B cell (primary cell): ENCODE results near the gene KRT35. TPM values are rescaled to one million over a fixed set of nuclear protein-coding genes. Genes with fewer than 3 reads are reported as not detected.

Experiments used
- ATAC-seq: fragments of 200-7000 bp; cut with Tn5 transposase; one replicate; pipeline ENCODE4 v1.10.0; 2021; ENCODE audit warnings: low read depth, mild to moderate bottlenecking, moderate number of reproducible peaks, moderate library complexity
- CTCF ChIA-PET: fragments of 350-600 bp; sonication (Branson Sonifier 250); formaldehyde crosslinking; loops from one replicate; lab custom pipeline; 2021; ENCODE audit warnings: antibody characterized with exemption, inconsistent platforms; lab: Charles Lee
- POLR2A ChIA-PET: fragments of 350-600 bp; sonication (Branson Sonifier 250); formaldehyde crosslinking; loops from one replicate; lab custom pipeline; 2021; ENCODE audit warnings: antibody characterized with exemption; lab: Charles Lee
- DNase-seq: peaks from one replicate; pipeline ENCODE4 v3.0.0; 2013
- H2AFZ ChIP-seq: 2 replicates; pipeline ENCODE4 v1.6.1; 2012; ENCODE audit warnings: mild to moderate bottlenecking, low read depth, low read length; ENCODE audit not compliant: insufficient read depth, poor library complexity, severe bottlenecking
- H3K27ac ChIP-seq, 2 donors: 1 replicate in 1 of 2; 2 replicates in 1 of 2; pipeline ENCODE4 v1.5.1; 2012 to 2013; ENCODE audit warnings: low read length in 2 of 2, mild to moderate bottlenecking in 2 of 2, moderate library complexity in 1 of 2
- H3K27me3 ChIP-seq, 4 experiments: fragments of 200-600 bp in 1 of 4; sonication (generic) in 1 of 4; replicated peaks in 1 of 4; 1 replicate in 2 of 4; 2 replicates in 2 of 4; pipeline versions ENCODE4 v1.6.1 to v1.7.0; 2013 to 2016; ENCODE audit warnings: low read length in 3 of 4, mild to moderate bottlenecking in 2 of 4, mixed read lengths in 1 of 4, moderate library complexity in 1 of 4; ENCODE audit not compliant: insufficient read depth in 4 of 4, control insufficient read depth in 3 of 4; ENCODE audit errors: control extremely low read depth in 1 of 4
- H3K36me3 ChIP-seq, 2 experiments: replicated peaks in 1 of 2; 1 replicate in 1 of 2; 2 replicates in 1 of 2; pipeline versions ENCODE4 v1.6.1 to v1.7.1; 2013; ENCODE audit warnings: low read length in 1 of 2; ENCODE audit not compliant: insufficient read depth in 2 of 2, control insufficient read depth in 1 of 2; ENCODE audit errors: control extremely low read depth in 1 of 2, extremely low read depth in 1 of 2
- H3K4me1 ChIP-seq, 2 donors: fragments of 200-600 bp in 1 of 2; sonication (generic) in 1 of 2; 1 replicate in 1 of 2; 2 replicates in 1 of 2; pipeline versions ENCODE4 v1.5.1 to v1.6.1; 2013 to 2017; ENCODE audit warnings: low read length in 2 of 2; ENCODE audit not compliant: control insufficient read depth in 2 of 2, insufficient read depth in 2 of 2
- H3K4me2 ChIP-seq: replicated peaks from 2 replicates; pipeline ENCODE3; 2012; ENCODE audit warnings: mild to moderate bottlenecking, low read depth, low read length; ENCODE audit not compliant: poor library complexity, severe bottlenecking
- H3K4me3 ChIP-seq, 5 experiments: fragments of 200-600 bp in 1 of 5; sonication (generic) in 1 of 5; 1 replicate in 3 of 5; 2 replicates in 2 of 5; pipeline versions ENCODE4 v1.5.1 to v1.7.0; 2011 to 2016; ENCODE audit warnings: low read length in 4 of 5, mild to moderate bottlenecking in 4 of 5, low read depth in 2 of 5, control low read depth in 1 of 5, moderate library complexity in 1 of 5; ENCODE audit not compliant: insufficient read depth in 1 of 5; ENCODE audit errors: control extremely low read depth in 1 of 5, extremely low read depth in 1 of 5
- H3K79me2 ChIP-seq: fragments of 200-600 bp; sonication (generic); one replicate; pipeline ENCODE4 v1.6.0; 2016; ENCODE audit warnings: low read length; ENCODE audit not compliant: control insufficient read depth, insufficient read depth
- H3K9ac ChIP-seq: fragments of 200-600 bp; sonication (generic); 2 replicates; pipeline ENCODE4 v1.6.1; 2017; ENCODE audit warnings: mild to moderate bottlenecking, low read length, moderate library complexity
- H3K9me3 ChIP-seq, 3 donors: one replicate each; pipeline versions ENCODE4 v1.6.1 to v1.7.1; 2013; ENCODE audit warnings: low read length in 2 of 3; ENCODE audit not compliant: control insufficient read depth in 2 of 3, insufficient read depth in 1 of 3; ENCODE audit errors: control extremely low read depth in 1 of 3
- H4K20me1 ChIP-seq: 2 replicates; pipeline ENCODE4 v1.6.0; 2012; ENCODE audit warnings: mild to moderate bottlenecking, low read length; ENCODE audit not compliant: insufficient read depth, control insufficient read depth, poor library complexity, severe bottlenecking
- H3K27ac Mint-ChIP-seq: one replicate; pipeline ENCODE4 v1.8.0; 2021; ENCODE audit warnings: mixed read lengths
- H3K27me3 Mint-ChIP-seq: one replicate; pipeline ENCODE4 v1.8.0; 2021; ENCODE audit warnings: mixed read lengths
- H3K4me1 Mint-ChIP-seq: one replicate; pipeline ENCODE4 v1.8.0; 2021; ENCODE audit warnings: mixed read lengths
- H3K4me3 Mint-ChIP-seq: one replicate; pipeline ENCODE4 v1.8.0; 2021; ENCODE audit warnings: mixed read lengths
- H3K9me3 Mint-ChIP-seq: one replicate; pipeline ENCODE4 v1.8.0; 2022; ENCODE audit warnings: mixed read lengths; ENCODE audit not compliant: insufficient read depth
- EZH2 ChIP-seq: IDR thresholded peaks from 2 replicates; pipeline ENCODE4 v1.6.1; 2012; ENCODE audit warnings: borderline replicate concordance, low read depth, mild to moderate bottlenecking, moderate library complexity, low read length; ENCODE audit not compliant: insufficient read depth, poor library complexity, severe bottlenecking
- WGBS: methylation state at CpG from one replicate; pipeline ENCODE4 v1.1.5; 2013; ENCODE audit warnings: missing lambda C conversion rate; ENCODE audit not compliant: insufficient coverage; 5-methylcytosine and 5-hydroxymethylcytosine counted together
- intact Hi-C: fragments of 100-400 bp; cut with micrococcal nuclease; formaldehyde crosslinking; loops from one replicate; pipeline ENCODE4 v1.10.0; 2022
- polyA plus RNA-seq: library from polyadenylated mRNA; depleted of rRNA; stranded (reverse); fragments of >200 nt; gene quantifications from 2 replicates; pipeline ENCODE4 v1.2.3, GENCODE V29; 2012
- total RNA-seq, 2 donors: library from RNA; stranded (reverse); fragments of 120-200 nt in 1 of 2; gene quantifications; 1 replicate in 1 of 2; 2 replicates in 1 of 2; pipeline versions ENCODE4 v1.2.3 to v1.2.4, GENCODE V29; 2013 to 2022

KRT35 gene
- total and polyA plus RNA-seq, 2 donors (not counting 1 experiment from before 2014, with no cell fraction given) = not detected

- H3K4me3 Mint-ChIP-seq = no peak overlapping the region
- Histone ChIP-seq H4K20me1 (no peaks in the 10 kb centered on the region), H3K27me3 (no peaks in the 10 kb centered on the region), H3K9ac (no peak overlapping the region), H3K4me1 (peaks cover 4 to 6% of the 10 kb centered on the region in 2 donors), H3K27ac (no peak overlapping the region), H3K4me3 (no peak overlapping the region), H2AFZ (no peak overlapping the region), H3K36me3 (no peaks in the 10 kb centered on the region), H3K4me2 (no peak overlapping the region), H3K79me2 (no peaks in the 10 kb centered on the region), H3K9me3 (no peaks in the 10 kb centered on the region)
- H3K27ac Mint-ChIP-seq = no peak overlapping the region
- ChIA-PET POLR2A (no interaction called here), CTCF (no interaction called here)
- whole genome bisulfite sequencing = 94% methylated on average over 9 of the region's 10 CpGs
- no peak for DNase-seq
- no peaks in the 10 kb centered on the region for H3K9me3 Mint-ChIP-seq
- intact Hi-C loops = no loop called here
- no peak for ATAC-seq
- H3K4me1 Mint-ChIP-seq = peaks cover 4% of the 10 kb centered on the region
- no peak for TF ChIP-seq EZH2
- H3K27me3 Mint-ChIP-seq = peaks cover 8% of the 10 kb centered on the region
These were observed 370 bp downstream of the KRT35 start for GRCh38 chr17:41480581-41480980.

- no peak for DNase-seq
- Histone ChIP-seq H4K20me1 (no peaks in the 10 kb centered on the region), H3K27me3 (no peaks in the 10 kb centered on the region), H3K4me1 (peaks cover 4 to 6% of the 10 kb centered on the region in 2 donors), H3K4me3 (no peak overlapping the region), H3K9me3 (no peaks in the 10 kb centered on the region), H2AFZ (no peak overlapping the region), H3K9ac (no peak overlapping the region), H3K79me2 (no peaks in the 10 kb centered on the region), H3K36me3 (no peaks in the 10 kb centered on the region), H3K27ac (no peak overlapping the region), H3K4me2 (no peak overlapping the region)
- ATAC-seq = no peak
- Mint-ChIP-seq H3K27ac (no peak overlapping the region), H3K4me1 (peaks cover 4% of the 10 kb centered on the region), H3K27me3 (peaks cover 8% of the 10 kb centered on the region), H3K4me3 (no peak overlapping the region), H3K9me3 (no peaks in the 10 kb centered on the region)
- CTCF ChIA-PET = no interaction called here
- intact Hi-C loops = no loop called here
- no CpG with 5 or more reads among the region's 2 CpGs for WGBS
- no peak for TF ChIP-seq EZH2
- POLR2A ChIA-PET = no interaction called here
These were observed 815 bp downstream of the KRT35 start for GRCh38 chr17:41480136-41480535.
